SK-N-SH treated with all-trans-retinoic acid at 6 μM for 48 hours (cell line): ENCODE measurements around the gene ZFP3.

Experiments used
- CSDC2 ChIP-seq: fragments of 250-450 bp; sonication (Bioruptor Pico); IDR thresholded peaks from 2 replicates; pipeline ENCODE4 v1.5.0; 2020; ENCODE audit warnings: mild to moderate bottlenecking, moderate library complexity
- ISL1 ChIP-seq: fragments of 250-450 bp; sonication (Bioruptor Pico); IDR thresholded peaks from 2 replicates; pipeline ENCODE4 v2.1.2; 2022; ENCODE audit warnings: mild to moderate bottlenecking, moderate library complexity
- RARB ChIP-seq: fragments of 250-450 bp; sonication (Bioruptor Pico); IDR thresholded peaks from 2 replicates; pipeline ENCODE4 v1.8.0; 2021; ENCODE audit warnings: mild to moderate bottlenecking, moderate library complexity
- SNAI2 ChIP-seq: fragments of 250-450 bp; sonication (Bioruptor Pico); IDR thresholded peaks from 2 replicates; pipeline ENCODE4 v1.5.0; 2020; ENCODE audit warnings: mild to moderate bottlenecking, moderate library complexity
- TCF4 ChIP-seq: fragments of 250-450 bp; sonication (Bioruptor Pico); IDR thresholded peaks from 2 replicates; pipeline ENCODE4 v1.8.0; 2021; ENCODE audit warnings: mild to moderate bottlenecking, moderate library complexity, borderline replicate concordance
- ZFP30 ChIP-seq: fragments of 450-650 bp; formaldehyde crosslinking; IDR thresholded peaks from 2 replicates; pipeline ENCODE4 v1.5.0; 2022; ENCODE audit warnings: mild to moderate bottlenecking, moderate library complexity
- TF ChIP-seq, protein P1 (sequence below): fragments of 250-450 bp; sonication (Bioruptor Pico); IDR thresholded peaks from 2 replicates; pipeline ENCODE4 v1.8.0; 2020; ENCODE audit warnings: mild to moderate bottlenecking, moderate library complexity, borderline replicate concordance

DNA sequence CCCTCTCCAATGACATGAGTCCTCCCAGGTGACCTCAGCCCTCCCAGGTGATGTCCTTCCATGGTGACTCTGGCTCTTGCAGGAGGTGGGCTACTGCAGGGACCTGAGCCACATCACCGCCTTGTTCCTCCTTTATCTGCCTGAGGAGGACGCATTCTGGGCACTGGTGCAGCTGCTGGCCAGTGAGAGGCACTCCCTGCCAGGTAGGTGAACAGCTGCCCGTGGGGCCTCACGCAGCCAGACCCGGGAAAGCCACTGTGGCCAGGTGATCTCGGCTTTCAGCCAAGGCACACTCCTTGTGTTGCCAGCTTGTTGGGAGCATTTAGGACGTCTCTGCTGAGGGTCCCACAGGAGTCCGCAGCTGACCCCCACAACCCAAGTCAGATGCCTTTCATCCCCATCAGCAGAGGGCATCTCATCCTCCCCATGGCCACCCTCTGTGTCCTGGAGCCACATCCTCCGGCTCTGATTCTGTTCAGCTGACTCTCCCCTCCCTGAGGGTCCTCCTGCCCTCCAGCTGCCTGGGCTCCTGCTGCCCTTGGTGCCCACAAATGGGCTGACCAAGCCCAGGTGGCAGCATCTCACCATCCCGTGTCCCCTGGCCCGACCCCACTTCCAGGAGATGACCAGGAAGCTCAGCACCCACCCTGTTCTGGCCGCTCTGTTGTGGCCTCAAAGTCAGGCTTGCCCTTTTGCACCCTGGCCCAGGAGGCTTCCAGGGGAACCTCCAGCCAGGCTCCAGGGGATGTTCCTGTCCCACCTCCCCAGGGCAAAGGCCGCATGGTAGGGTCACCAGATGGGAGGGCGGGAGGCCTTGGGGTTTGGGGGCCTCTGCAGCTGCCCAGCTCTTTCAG, 57.7 kb downstream of the ZFP3 start:
- TF ChIP-seq SNAI2 (CRISPR knock-in tag) (no peak), TCF4 (CRISPR knock-in tag) (no peak), ISL1 (CRISPR knock-in tag) (no peak), CSDC2 (CRISPR knock-in tag) (no peak), ZFP30 (CRISPR knock-in tag) (no peak), RARB (CRISPR knock-in tag) (no peak)
- TF ChIP-seq, protein P1, sequence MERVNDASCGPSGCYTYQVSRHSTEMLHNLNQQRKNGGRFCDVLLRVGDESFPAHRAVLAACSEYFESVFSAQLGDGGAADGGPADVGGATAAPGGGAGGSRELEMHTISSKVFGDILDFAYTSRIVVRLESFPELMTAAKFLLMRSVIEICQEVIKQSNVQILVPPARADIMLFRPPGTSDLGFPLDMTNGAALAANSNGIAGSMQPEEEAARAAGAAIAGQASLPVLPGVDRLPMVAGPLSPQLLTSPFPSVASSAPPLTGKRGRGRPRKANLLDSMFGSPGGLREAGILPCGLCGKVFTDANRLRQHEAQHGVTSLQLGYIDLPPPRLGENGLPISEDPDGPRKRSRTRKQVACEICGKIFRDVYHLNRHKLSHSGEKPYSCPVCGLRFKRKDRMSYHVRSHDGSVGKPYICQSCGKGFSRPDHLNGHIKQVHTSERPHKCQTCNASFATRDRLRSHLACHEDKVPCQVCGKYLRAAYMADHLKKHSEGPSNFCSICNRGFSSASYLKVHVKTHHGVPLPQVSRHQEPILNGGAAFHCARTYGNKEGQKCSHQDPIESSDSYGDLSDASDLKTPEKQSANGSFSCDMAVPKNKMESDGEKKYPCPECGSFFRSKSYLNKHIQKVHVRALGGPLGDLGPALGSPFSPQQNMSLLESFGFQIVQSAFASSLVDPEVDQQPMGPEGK (CRISPR knock-in tag) = no peak
